ENCODE results near the gene CORO2A. TPM values are rescaled to one million over a fixed set of nuclear protein-coding genes. Genes with fewer than 3 reads are reported as not detected.

CORO2A gene
- total and polyA plus RNA-seq, 2 of the 4 experiments (the other 2 are of a cell fraction) = 1.9 to 2.2 TPM

DNA sequence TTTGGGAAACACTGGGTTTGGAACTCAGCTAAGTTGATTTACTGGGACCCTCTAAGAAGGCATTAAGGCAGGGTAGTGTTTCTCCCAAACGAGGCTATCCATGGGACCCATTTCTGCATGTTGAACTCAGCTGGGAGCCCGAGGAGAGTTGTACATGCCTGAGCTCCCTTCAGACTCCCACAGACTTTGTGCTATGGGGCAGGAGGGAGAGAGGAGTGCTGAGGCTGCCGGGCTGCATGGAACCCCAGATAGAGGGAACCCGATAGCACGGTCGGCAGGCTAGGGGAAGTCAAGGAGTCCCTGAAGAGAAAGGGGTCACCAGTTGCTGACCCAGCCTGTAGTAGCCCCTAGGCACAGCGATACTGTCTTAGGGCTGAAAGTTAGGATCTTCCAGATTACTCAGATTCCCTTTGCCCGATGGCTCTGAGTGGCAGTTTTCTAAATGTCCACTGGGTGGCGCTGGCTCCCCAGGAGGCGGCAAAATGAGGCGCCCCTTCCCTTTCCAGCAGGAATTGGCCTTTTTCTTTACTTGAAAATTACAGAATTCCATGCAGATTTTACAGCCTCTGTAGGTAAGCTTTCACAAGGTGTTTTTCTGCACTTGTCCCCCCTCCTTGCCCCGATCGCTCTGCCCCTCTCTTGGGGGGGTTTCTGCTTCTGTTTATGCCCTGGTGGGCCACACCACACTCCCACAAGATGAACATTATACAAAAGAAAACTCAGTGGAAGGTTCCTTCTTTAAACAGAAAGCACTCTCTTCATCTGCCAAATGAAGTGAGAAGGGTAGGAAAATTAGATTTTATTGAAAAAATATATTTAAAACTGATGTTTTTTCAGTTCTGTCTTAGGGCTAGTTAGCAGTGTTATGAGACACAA, 118.1 kb downstream of the CORO2A start (continued):
- TF ChIP-seq CEBPB (IDR thresholded peaks at IDR 0.05; ENCODE audit: low read depth, low read length) = no peak
- TF ChIP-seq POLR2A (IDR thresholded peaks at IDR 0.05; ENCODE audit: low read depth, low read length) = no peak

DNA sequence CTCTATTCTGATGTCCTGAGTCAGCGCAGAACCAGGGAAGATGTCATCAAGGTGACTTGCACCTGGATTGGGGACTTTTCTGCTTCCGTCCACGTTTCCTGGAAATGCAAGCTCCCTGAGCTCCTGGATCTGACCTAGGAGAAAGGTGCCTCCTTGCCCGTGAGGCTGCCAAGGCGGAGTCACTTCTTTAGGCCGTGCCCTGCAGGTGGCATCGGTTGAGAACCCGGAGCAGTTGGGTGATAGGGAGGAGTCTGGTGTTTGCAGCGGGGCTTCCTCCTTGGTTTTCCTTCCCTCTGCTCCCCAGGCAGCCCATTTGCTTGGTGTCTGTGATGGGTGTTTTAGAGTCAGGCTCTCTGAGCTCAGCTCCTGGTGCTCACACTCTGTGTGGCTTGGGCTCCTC, 120.7 kb downstream of the CORO2A start:
- H3K14ac ChIP-seq (replicated peaks; ENCODE audit: low read depth, low read length) = no peak overlapping the region
- H3K36me3 ChIP-seq (ENCODE audit: control insufficient read depth, insufficient read depth, low read length) = peaks cover 9% of the 10 kb centered on the region
- H4K91ac ChIP-seq (ENCODE audit: insufficient read depth, low read depth, low read length) = no peak overlapping the region
- peaks cover 32% of the 10 kb centered on the region for H4K20me1 ChIP-seq (ENCODE audit: insufficient read depth, low read length)
- H2AK5ac ChIP-seq (ENCODE audit: low read depth, low read length) = no peak overlapping the region
- H3K4me2 ChIP-seq (ENCODE audit: low read depth, low read length) = no peak overlapping the region
- H2AK9ac ChIP-seq (replicated peaks; ENCODE audit: low read depth, low read length, poor library complexity) = no peak overlapping the region
- no peak overlapping the region for H3K4me3 ChIP-seq (ENCODE audit: insufficient read depth, low read depth, low read length)
- H2BK5ac ChIP-seq (ENCODE audit: low read depth, low read length, poor library complexity, severe bottlenecking) = no peak overlapping the region
- H3K9me3 ChIP-seq (ENCODE audit: control insufficient read depth, insufficient read depth, low read length) = no peaks in the 10 kb centered on the region
- no peak for DNase-seq
- peaks cover 17 to 71% of the 10 kb centered on the region in 2 experiments for H3K79me1 ChIP-seq (ENCODE audit: low read depth in 1 of 2, low read length in 2 of 2)
- H2BK120ac ChIP-seq (ENCODE audit: low read depth, low read length) = no peak overlapping the region
- POLR2A ChIA-PET (ENCODE audit: unreplicated experiment) = no interaction called here
- H3K23ac ChIP-seq (ENCODE audit: low read depth, low read length) = no peak overlapping the region
- 100% methylated on average over 1 of the region's 9 CpGs; no CpG with 5 or more reads in 1 of the 2 experiments for WGBS, 2 experiments (ENCODE audit: extremely low coverage in 2 of 2, insufficient read length in 1 of 2)
- no peak overlapping the region for H3K4ac ChIP-seq (ENCODE audit: low read depth, low read length)
- H3K18ac ChIP-seq (ENCODE audit: low read depth, low read length) = no peak overlapping the region
- H2AFZ ChIP-seq (replicated peaks; ENCODE audit: low read length, poor library complexity) = no peak overlapping the region
- H3K9ac ChIP-seq (ENCODE audit: low read depth, low read length) = no peak overlapping the region
- ATAC-seq (ENCODE audit: low read depth) = no peak
- H2BK15ac ChIP-seq (ENCODE audit: low read depth, low read length) = no peak overlapping the region
- no peaks in the 10 kb centered on the region for H3K27me3 ChIP-seq (ENCODE audit: control insufficient read depth, insufficient read depth, low read length)
- no peak overlapping the region for H3K56ac ChIP-seq (ENCODE audit: extremely low read depth, insufficient read depth, low read length)
- no TSS peak for BruUV-seq (replicated peaks)
- no peak overlapping the region for H3K27ac ChIP-seq (ENCODE audit: insufficient read depth, low read length)
- H3K9me1 ChIP-seq (ENCODE audit: insufficient read depth, low read length) = peaks cover 2% of the 10 kb centered on the region; the same call in 1 of the 2 replicates
- no peak overlapping the region for H2BK20ac ChIP-seq (ENCODE audit: low read depth, low read length)
- CTCF ChIA-PET = no interaction called here
- in situ Hi-C loops (cut with MboI; ENCODE audit: low sequenced_read_pairs) = loop anchor here (5.0 kb wide), 1 partner anchor 191 kb away; no protein-coding TSS in a partner anchor
- no peak overlapping the region for H4K5ac ChIP-seq (ENCODE audit: low read depth, low read length)
- peaks cover 5% of the 10 kb centered on the region for H3K4me1 ChIP-seq (ENCODE audit: control insufficient read depth, insufficient read depth, low read length)
- H4K8ac ChIP-seq (ENCODE audit: low read depth in 2 of 2, low read length in 2 of 2) = no peak overlapping the region
- intact Hi-C loops (cut with micrococcal nuclease) = loop anchor here (5.0 kb wide), 2 partner anchors 121 to 636 kb away; partner anchors contain the start of genes CORO2A and GABBR2
- dilution Hi-C loops (cut with HindIII; ENCODE audit: low sequenced_read_pairs, unreplicated experiment) = no loop called here
- TF ChIP-seq, protein P1, sequence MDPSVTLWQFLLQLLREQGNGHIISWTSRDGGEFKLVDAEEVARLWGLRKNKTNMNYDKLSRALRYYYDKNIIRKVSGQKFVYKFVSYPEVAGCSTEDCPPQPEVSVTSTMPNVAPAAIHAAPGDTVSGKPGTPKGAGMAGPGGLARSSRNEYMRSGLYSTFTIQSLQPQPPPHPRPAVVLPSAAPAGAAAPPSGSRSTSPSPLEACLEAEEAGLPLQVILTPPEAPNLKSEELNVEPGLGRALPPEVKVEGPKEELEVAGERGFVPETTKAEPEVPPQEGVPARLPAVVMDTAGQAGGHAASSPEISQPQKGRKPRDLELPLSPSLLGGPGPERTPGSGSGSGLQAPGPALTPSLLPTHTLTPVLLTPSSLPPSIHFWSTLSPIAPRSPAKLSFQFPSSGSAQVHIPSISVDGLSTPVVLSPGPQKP (IDR thresholded peaks at IDR 0.05; ENCODE audit: borderline replicate concordance, low read depth, low read length) = no peak
- TF ChIP-seq RFX5 (IDR thresholded peaks at IDR 0.05; ENCODE audit: low read depth, low read length) (no peak), FOS (IDR thresholded peaks at IDR 0.05; ENCODE audit: low read depth, low read length) (no peak), BHLHE40 (IDR thresholded peaks at IDR 0.05; ENCODE audit: low read depth, low read length) (no peak), RAD21 (IDR thresholded peaks at IDR 0.05; ENCODE audit: low read length) (no peak), SMC3 (IDR thresholded peaks at IDR 0.05; ENCODE audit: low read depth, low read length) (no peak), MXI1 (IDR thresholded peaks at IDR 0.05; ENCODE audit: borderline replicate concordance, low read depth, low read length) (no peak), POLR2A (IDR thresholded peaks at IDR 0.05; ENCODE audit: low read depth, low read length) (no peak; the same call in 1 of the 2 replicates), MAZ (IDR thresholded peaks at IDR 0.05; ENCODE audit: borderline replicate concordance, low read depth, low read length) (no peak), NFE2L2 (IDR thresholded peaks at IDR 0.05; ENCODE audit: low read depth, low read length) (no peak)
- TF ChIP-seq, protein P2, sequence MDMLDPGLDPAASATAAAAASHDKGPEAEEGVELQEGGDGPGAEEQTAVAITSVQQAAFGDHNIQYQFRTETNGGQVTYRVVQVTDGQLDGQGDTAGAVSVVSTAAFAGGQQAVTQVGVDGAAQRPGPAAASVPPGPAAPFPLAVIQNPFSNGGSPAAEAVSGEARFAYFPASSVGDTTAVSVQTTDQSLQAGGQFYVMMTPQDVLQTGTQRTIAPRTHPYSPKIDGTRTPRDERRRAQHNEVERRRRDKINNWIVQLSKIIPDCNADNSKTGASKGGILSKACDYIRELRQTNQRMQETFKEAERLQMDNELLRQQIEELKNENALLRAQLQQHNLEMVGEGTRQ (IDR thresholded peaks at IDR 0.05; ENCODE audit: low read depth, low read length) = no peak

Data from IMR-90 (cell line).